ENCODE measurements around the gene DMBT1. TPM values are rescaled to one million over a fixed set of nuclear protein-coding genes. Genes with fewer than 3 reads are reported as not detected.

Gene DMBT1
- total RNA-seq, 1 donor from 2014 or later = not detected

- H3K4me3 ChIP-seq (ENCODE audit: low read depth, low read length) = no peak overlapping the region
- TF ChIP-seq, protein P1, sequence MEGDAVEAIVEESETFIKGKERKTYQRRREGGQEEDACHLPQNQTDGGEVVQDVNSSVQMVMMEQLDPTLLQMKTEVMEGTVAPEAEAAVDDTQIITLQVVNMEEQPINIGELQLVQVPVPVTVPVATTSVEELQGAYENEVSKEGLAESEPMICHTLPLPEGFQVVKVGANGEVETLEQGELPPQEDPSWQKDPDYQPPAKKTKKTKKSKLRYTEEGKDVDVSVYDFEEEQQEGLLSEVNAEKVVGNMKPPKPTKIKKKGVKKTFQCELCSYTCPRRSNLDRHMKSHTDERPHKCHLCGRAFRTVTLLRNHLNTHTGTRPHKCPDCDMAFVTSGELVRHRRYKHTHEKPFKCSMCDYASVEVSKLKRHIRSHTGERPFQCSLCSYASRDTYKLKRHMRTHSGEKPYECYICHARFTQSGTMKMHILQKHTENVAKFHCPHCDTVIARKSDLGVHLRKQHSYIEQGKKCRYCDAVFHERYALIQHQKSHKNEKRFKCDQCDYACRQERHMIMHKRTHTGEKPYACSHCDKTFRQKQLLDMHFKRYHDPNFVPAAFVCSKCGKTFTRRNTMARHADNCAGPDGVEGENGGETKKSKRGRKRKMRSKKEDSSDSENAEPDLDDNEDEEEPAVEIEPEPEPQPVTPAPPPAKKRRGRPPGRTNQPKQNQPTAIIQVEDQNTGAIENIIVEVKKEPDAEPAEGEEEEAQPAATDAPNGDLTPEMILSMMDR (conservative IDR thresholded peaks at IDR 0.05; ENCODE audit: low read depth, low read length) = no peak
- no peak for DNase-seq (ENCODE audit: low read depth)
Measured at GRCh38 chr10:122531261-122531660, 29.3 kb upstream of the DMBT1 start.

- TF ChIP-seq, protein P1 (conservative IDR thresholded peaks at IDR 0.05; ENCODE audit: low read depth, low read length) = no peak
- no peak for DNase-seq (ENCODE audit: low read depth)
- H3K4me3 ChIP-seq (ENCODE audit: low read depth, low read length) = no peak overlapping the region
Measured at GRCh38 chr10:122531939-122532338, 28.6 kb upstream of the DMBT1 start.

GRCh38 chr10:122532601-122533296 is 27.8 kb upstream of the DMBT1 start:
- TF ChIP-seq, protein P1 (conservative IDR thresholded peaks at IDR 0.05; ENCODE audit: low read depth, low read length) = no peak
- H3K4me3 ChIP-seq (ENCODE audit: low read depth, low read length) = no peak overlapping the region
- DNase-seq (ENCODE audit: low read depth) = no peak

- no peak for DNase-seq (ENCODE audit: low read depth)
- TF ChIP-seq, protein P1 (conservative IDR thresholded peaks at IDR 0.05; ENCODE audit: low read depth, low read length) = no peak
- no peak overlapping the region for H3K4me3 ChIP-seq (ENCODE audit: low read depth, low read length)
Measured at GRCh38 chr10:122537545-122537944, 23.0 kb upstream of the DMBT1 start.

- DNase-seq (ENCODE audit: low read depth) = no peak
- TF ChIP-seq, protein P1 (conservative IDR thresholded peaks at IDR 0.05; ENCODE audit: low read depth, low read length) = no peak
- H3K4me3 ChIP-seq (ENCODE audit: low read depth, low read length) = no peak overlapping the region
Measured at GRCh38 chr10:122541541-122542002, 19.0 kb upstream of the DMBT1 start.

- TF ChIP-seq, protein P1 (conservative IDR thresholded peaks at IDR 0.05; ENCODE audit: low read depth, low read length) = no peak
- no peak for DNase-seq (ENCODE audit: low read depth)
Measured at GRCh38 chr10:122543676-122544445, 16.7 kb upstream of the DMBT1 start.

More at GRCh38 chr10:122543676-122544445, 16.7 kb upstream of the DMBT1 start:
- H3K4me3 ChIP-seq (ENCODE audit: low read depth, low read length) = no peak overlapping the region

All from epithelial cell of proximal tubule (primary cell).